HG03520 (cell line): Measurements from ENCODE around the gene PACS2.
"Not testable (repeated sequence)": the region's sequence is repeated elsewhere in the genome, so short reads cannot be mapped to it uniquely, and the experiment has no call there.

Experiments
- ATAC-seq: cut with Tn5 transposase; IDR thresholded peaks from one replicate; pipeline ENCODE4 v1.9.1; 2021; ENCODE audit warnings: mild to moderate bottlenecking, moderate library complexity; ENCODE audit not compliant: unreplicated experiment

PACS2 gene

GRCh38 chr14:105313381-105314286 is 914 bp upstream of the PACS2 start:
- peak; percentile 5 for ATAC-seq

- ATAC-seq = peak; percentile 18
Measured at GRCh38 chr14:105315211-105315721, 718 bp downstream of the PACS2 start.

GRCh38 chr14:105315941-105316576 is 1.5 kb downstream of the PACS2 start:
- ATAC-seq = no peak

GRCh38 chr14:105316577-105316941 is 2.0 kb downstream of the PACS2 start:
- ATAC-seq = no peak

GRCh38 chr14:105316968-105317510 is 2.5 kb downstream of the PACS2 start:
- ATAC-seq = no peak

GRCh38 chr14:105317546-105317945 is 3.0 kb downstream of the PACS2 start:
- ATAC-seq = no peak

- no peak for ATAC-seq
Measured at GRCh38 chr14:105322791-105323556, 8.4 kb downstream of the PACS2 start.

- ATAC-seq = no peak
Measured at GRCh38 chr14:105323663-105324062, 9.1 kb downstream of the PACS2 start.

GRCh38 chr14:105324080-105324778 is 9.7 kb downstream of the PACS2 start:
- no peak for ATAC-seq

- no peak for ATAC-seq
Measured at GRCh38 chr14:105324871-105325270, 10.3 kb downstream of the PACS2 start.

- ATAC-seq = no peak
Measured at GRCh38 chr14:105325303-105325702, 10.8 kb downstream of the PACS2 start.

- ATAC-seq = no peak
Measured at GRCh38 chr14:105325716-105326567, 11.4 kb downstream of the PACS2 start.

- no peak for ATAC-seq
Measured at GRCh38 chr14:105326568-105326867, 12.0 kb downstream of the PACS2 start.

GRCh38 chr14:105326891-105327694 is 12.5 kb downstream of the PACS2 start:
- no peak for ATAC-seq

GRCh38 chr14:105327695-105328045 is 13.1 kb downstream of the PACS2 start:
- ATAC-seq = not testable (repeated sequence)

GRCh38 chr14:105328070-105328677 is 13.6 kb downstream of the PACS2 start:
- ATAC-seq = no peak

GRCh38 chr14:105328678-105329390 is 14.3 kb downstream of the PACS2 start:
- ATAC-seq = no peak
